Activated T-helper 1 cell treated with anti-CD3 and anti-CD28 coated beads, Interleukin-12 subunit alpha, Interleukin-12 subunit beta, Interleukin-2, Interleukin-4 antibody, amounts not matched to agents 30 ng/mL and 10 ng/mL and 1 ng/mL, durations not matched to agents 14 hours and 24 hours and 36 hours (primary cell): ENCODE data around the gene HOXC9. TPM values are rescaled to one million over a fixed set of nuclear protein-coding genes. Genes with fewer than 3 reads are reported as not detected.
A peak's percentile ranks its signal among the peaks of the same experiment; 100 is the strongest.

Experiments used
- DNase-seq: peaks from one replicate; pipeline ENCODE4 v3.0.0; 2021; ENCODE audit warnings: low spot score
- H3K27ac Mint-ChIP-seq: one replicate; pipeline ENCODE4 v1.8.0; 2021; ENCODE audit warnings: mild to moderate bottlenecking, mixed read lengths
- H3K27me3 Mint-ChIP-seq: one replicate; pipeline ENCODE4 v1.8.0; 2022; ENCODE audit warnings: mild to moderate bottlenecking, moderate library complexity, mixed read lengths; ENCODE audit not compliant: insufficient read depth
- H3K36me3 Mint-ChIP-seq: one replicate; pipeline ENCODE4 v1.8.0; 2021; ENCODE audit warnings: low read depth, mixed read lengths
- H3K4me1 Mint-ChIP-seq: one replicate; pipeline ENCODE4 v1.8.0; 2021; ENCODE audit warnings: low read depth, mixed read lengths
- H3K4me3 Mint-ChIP-seq: one replicate; pipeline ENCODE4 v1.8.0; 2021; ENCODE audit warnings: mild to moderate bottlenecking, moderate library complexity, mixed read lengths
- H3K9me3 Mint-ChIP-seq: one replicate; pipeline ENCODE4 v1.8.0; 2021; ENCODE audit warnings: mixed read lengths
- intact Hi-C: fragments of 100-400 bp; cut with micrococcal nuclease; formaldehyde crosslinking; loops from one replicate; pipeline ENCODE4 v1.15.1; 2024
- total RNA-seq: library from RNA; stranded (reverse); gene quantifications from 2 replicates; pipeline ENCODE4 v1.2.3, GENCODE V29; 2022

HOXC9 gene
- total RNA-seq, 1 donor from 2014 or later: not detected

DNA sequence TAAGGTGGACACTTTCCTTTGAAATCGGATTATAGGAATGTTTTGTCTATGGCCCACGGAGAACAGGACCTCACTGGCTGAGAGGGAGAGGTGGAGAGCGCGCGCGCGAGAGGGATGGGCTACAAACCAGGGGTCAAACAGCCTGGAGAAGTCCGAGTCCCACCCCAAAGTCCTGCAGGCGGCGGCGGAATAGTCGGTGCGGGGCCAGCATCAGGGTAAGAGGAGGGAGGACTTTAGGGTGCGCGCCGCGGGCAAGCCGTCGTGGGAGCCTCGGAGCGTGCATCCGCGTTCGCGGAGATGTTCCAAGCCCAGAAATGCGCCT, 5.5 kb downstream of the HOXC9 start:
- no peak for DNase-seq
- Mint-ChIP-seq H3K36me3 (peaks cover 8% of the 10 kb centered on the region), H3K27ac (no peak overlapping the region), H3K4me1 (peaks cover 30% of the 10 kb centered on the region), H3K27me3 (peaks cover 94% of the 10 kb centered on the region), H3K9me3 (no peaks in the 10 kb centered on the region), H3K4me3 (peak overlapping the region; percentile 11)
- intact Hi-C loops: loop anchor here (5.0 kb wide), 1 partner anchor 372 kb away; no protein-coding TSS in a partner anchor

DNA sequence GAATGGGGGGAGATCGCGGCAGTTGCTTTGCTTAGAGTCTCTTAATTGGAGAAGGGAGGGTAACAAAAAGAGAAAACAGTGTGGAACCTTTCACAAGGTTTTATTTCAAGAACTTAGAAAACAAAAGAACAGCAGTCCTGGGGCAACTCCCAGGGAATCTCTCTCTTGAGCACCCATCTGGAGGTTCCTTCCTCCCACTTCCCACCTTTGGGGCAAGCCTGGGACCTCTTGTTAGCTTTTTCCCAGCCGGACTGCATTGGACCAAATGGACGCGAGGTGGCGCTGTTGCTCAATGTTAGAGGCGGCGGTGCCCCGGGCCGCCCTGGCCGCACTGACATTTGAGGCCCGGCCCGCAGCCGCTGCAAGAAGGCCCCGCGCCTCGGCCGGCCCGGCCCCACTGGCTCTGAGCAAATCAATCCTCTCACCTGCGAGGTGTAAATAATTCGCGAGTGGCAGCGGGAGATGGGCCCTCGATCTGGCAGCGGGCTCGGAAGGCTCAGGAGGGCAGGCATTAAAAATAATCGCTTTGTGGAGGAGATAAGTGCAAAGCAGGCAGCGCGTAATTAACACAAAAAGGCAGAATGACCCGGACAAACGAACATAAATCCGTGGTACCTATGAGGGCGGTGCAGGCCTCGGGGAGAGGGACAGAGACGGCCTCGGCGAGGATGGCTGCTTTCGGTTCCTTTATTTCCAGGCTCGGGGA, 6.0 kb downstream of the HOXC9 start:
- Mint-ChIP-seq H3K27ac (no peak overlapping the region), H3K4me3 (peak overlapping the region; percentile 83), H3K9me3 (no peaks in the 10 kb centered on the region), H3K4me1 (peaks cover 31% of the 10 kb centered on the region), H3K27me3 (peaks cover 92% of the 10 kb centered on the region), H3K36me3 (peaks cover 8% of the 10 kb centered on the region)
- DNase-seq: peak; percentile 76
- intact Hi-C loops: loop anchor here (1.0 to 5.0 kb wide), 7 partner anchors 11 to 371 kb away; no protein-coding TSS in a partner anchor

DNA sequence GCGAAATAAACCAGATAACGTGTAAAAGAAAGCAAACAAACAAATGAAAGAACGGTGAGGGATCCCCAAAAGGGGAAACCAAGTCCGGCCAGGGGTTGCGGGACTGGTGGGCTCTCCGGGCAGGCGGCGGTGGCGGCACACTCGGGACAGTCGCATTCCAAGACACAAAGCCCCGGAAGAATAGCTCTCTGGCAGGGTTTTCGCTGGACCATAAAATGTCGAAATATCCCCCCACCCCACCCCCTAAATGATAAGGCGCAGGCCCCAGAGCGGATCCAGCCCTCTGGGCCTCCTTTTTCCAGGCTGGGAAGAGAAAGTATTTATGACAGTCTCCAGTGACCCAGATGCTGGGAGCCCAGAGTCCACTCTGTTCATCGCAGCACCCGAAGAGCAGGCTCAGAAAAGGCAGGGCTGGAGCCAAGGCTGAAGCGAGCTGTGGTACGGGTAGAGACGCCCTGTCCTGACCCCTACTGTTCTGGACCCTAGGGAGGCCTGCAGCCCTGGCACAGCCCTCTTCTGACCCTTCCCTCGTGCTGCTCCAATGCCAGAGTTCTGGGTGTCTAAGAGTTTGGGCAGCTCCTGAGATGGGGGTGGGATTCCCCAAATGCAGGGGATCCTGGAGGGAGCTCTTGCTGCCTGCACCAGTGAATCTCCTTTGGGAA, 6.7 kb downstream of the HOXC9 start:
- Mint-ChIP-seq H3K27ac (no peak overlapping the region), H3K9me3 (no peaks in the 10 kb centered on the region), H3K36me3 (peaks cover 8% of the 10 kb centered on the region), H3K4me1 (peaks cover 38% of the 10 kb centered on the region), H3K27me3 (peaks cover 92% of the 10 kb centered on the region), H3K4me3 (peak overlapping the region; percentile 83)
- intact Hi-C loops: loop anchor here (1.0 to 5.0 kb wide), 7 partner anchors 11 to 371 kb away; no protein-coding TSS in a partner anchor
- DNase-seq: no peak

DNA sequence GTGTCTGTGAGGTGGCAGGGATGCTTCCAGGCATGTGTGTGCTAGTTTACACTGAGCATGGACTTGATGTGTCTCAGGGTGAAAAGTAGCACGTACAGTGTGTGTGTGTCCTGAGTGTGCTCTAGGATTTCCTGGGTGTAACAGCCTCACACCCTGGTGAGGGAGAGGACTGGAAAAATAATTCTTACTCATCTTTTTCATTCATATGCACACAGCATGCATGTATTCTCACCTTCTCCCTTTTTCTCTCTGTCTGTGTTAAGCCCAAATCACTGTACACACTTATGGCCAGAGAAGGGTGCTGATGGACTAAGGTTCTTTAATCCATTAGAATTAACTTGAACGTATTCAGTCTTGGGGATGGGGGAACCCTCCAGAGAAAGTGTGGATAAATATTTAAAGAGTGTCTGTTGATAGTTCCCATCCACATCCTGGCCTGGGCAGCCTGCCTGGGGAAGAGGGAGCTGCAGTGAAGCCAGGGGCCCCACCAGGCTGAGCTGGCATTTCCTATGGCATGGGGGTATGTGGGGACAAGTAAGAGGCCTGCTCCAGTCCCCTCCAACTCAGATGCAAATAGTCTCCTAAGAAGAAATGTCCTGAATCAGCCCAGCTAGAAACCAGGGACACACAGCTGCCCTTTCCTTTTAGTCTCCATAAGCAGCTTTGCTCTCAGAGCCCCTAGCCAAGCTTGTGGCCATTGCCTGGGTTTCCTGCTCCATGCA, 7.7 kb downstream of the HOXC9 start:
- no peak overlapping the region for H3K27ac Mint-ChIP-seq
- H3K27me3 Mint-ChIP-seq: peaks cover 91% of the 10 kb centered on the region
- H3K4me3 Mint-ChIP-seq: no peak overlapping the region
- H3K9me3 Mint-ChIP-seq: no peaks in the 10 kb centered on the region
- H3K36me3 Mint-ChIP-seq: peaks cover 8% of the 10 kb centered on the region
- intact Hi-C loops: loop anchor here (2.0 to 5.0 kb wide), 2 partner anchors 47 to 370 kb away; no protein-coding TSS in a partner anchor
- peaks cover 33% of the 10 kb centered on the region for H3K4me1 Mint-ChIP-seq
- DNase-seq: no peak

DNA sequence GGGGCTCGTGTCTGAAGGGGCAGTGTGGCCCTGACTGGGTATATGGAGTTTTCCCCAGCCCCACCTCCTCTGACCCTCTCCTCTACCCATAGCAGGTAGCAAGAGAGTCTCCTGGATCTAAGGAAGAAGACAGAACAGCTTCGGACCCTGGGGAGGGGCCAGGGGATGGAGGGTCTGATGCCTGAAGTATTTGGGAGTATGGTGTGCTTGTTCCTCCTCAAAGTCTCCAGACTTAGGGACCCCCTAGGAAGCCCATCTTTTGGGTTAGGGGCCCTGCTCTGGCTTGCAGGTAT, 8.2 kb downstream of the HOXC9 start:
- Mint-ChIP-seq H3K4me1 (peaks cover 33% of the 10 kb centered on the region), H3K27me3 (peaks cover 91% of the 10 kb centered on the region), H3K27ac (no peak overlapping the region), H3K9me3 (no peaks in the 10 kb centered on the region), H3K4me3 (no peak overlapping the region), H3K36me3 (peaks cover 8% of the 10 kb centered on the region)
- intact Hi-C loops: loop anchor here (5.0 kb wide), 1 partner anchor 369 kb away; no protein-coding TSS in a partner anchor
- DNase-seq: no peak

DNA sequence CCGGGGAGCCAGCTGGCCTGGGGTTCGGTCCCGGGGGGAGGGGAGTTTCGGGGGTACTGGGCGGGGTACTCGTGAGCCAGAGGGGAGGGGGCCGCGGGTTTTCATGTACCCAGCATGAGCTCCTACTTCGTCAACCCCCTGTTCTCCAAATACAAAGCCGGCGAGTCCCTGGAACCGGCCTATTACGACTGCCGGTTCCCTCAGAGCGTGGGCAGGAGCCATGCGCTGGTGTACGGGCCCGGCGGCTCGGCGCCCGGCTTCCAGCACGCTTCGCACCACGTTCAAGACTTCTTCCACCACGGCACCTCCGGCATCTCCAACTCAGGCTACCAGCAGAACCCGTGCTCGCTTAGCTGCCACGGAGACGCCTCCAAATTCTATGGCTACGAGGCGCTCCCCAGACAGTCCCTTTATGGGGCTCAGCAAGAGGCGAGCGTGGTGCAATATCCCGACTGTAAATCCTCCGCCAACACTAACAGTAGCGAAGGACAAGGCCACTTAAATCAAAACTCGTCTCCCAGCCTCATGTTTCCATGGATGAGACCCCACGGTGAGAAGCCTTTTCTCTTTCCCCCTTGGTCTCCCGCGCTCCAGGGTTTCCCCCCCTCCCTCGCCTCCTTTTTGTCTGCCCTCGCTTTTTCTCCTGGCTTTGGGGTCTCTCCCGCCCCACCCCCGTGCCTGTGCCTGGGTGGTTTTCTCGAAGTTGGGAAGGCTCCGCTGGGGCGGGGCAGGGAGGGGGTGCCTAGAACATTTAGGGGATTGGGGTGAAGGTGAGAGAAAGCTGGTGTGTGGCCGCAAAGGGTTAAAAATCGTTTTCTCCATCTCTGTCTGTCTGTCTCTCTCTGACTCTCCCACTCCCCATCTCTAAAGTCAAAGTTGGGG, 9.5 kb downstream of the HOXC9 start:
- intact Hi-C loops: loop anchor here (5.0 kb wide), 1 partner anchor 368 kb away; no protein-coding TSS in a partner anchor
- H3K4me1 Mint-ChIP-seq: peaks cover 33% of the 10 kb centered on the region
- DNase-seq: no peak
- H3K36me3 Mint-ChIP-seq: peaks cover 4% of the 10 kb centered on the region
- H3K27me3 Mint-ChIP-seq: peaks cover 89% of the 10 kb centered on the region
- peak overlapping the region; percentile 72 for H3K27ac Mint-ChIP-seq
- peak overlapping the region; percentile 37 for H3K4me3 Mint-ChIP-seq
- H3K9me3 Mint-ChIP-seq: no peaks in the 10 kb centered on the region

DNA sequence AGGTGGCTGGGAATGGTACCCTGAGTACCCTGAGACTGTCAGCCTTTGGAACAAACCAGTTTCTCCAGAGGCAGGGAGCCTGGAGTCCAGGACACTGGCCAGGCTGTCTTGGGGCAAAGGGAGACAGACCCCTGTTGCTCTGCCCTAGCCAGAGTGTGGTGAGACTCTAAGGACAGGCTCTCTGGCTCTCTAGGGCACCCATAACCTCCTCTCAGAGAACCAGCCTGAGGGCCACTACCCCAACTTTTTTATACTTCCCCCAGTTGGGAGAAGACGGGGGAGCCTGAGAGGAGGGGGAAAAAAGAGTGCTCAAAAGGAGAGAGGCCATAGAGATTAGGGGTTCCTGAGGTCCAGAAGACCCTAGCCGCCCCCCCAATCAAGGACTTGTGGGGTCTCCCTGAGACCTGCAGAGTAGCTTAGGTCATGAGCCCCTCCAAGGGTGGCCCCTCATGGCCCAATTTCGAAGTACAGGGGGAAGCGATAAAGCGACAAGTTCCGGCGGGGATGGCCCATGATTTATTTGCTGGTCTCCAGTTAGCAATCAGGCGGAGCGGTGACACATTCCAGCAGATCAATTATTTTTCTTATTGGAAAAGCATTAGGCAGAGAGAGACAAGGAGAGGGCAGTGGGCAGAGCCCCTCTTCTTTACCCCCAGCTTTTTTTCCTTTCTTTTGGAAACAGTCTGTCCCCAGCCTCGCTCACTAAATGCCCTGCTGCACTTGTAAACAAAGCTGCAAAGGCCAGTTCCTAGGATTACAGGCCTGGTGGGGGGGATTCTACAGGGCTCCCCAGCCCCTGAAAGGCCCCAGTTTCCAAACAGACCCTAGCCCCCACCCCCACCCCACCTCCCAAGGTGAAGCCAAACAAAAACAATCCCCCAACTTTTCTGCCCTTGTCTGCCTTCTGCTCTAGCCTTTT, 10.4 kb downstream of the HOXC9 start:
- DNase-seq: no peak
- H3K27me3 Mint-ChIP-seq: peaks cover 89% of the 10 kb centered on the region
- peaks cover 4% of the 10 kb centered on the region for H3K36me3 Mint-ChIP-seq
- H3K4me1 Mint-ChIP-seq: peaks cover 37% of the 10 kb centered on the region
- no peaks in the 10 kb centered on the region for H3K9me3 Mint-ChIP-seq
- no peak overlapping the region for H3K27ac Mint-ChIP-seq
- intact Hi-C loops: no loop called here
- no peak overlapping the region for H3K4me3 Mint-ChIP-seq

DNA sequence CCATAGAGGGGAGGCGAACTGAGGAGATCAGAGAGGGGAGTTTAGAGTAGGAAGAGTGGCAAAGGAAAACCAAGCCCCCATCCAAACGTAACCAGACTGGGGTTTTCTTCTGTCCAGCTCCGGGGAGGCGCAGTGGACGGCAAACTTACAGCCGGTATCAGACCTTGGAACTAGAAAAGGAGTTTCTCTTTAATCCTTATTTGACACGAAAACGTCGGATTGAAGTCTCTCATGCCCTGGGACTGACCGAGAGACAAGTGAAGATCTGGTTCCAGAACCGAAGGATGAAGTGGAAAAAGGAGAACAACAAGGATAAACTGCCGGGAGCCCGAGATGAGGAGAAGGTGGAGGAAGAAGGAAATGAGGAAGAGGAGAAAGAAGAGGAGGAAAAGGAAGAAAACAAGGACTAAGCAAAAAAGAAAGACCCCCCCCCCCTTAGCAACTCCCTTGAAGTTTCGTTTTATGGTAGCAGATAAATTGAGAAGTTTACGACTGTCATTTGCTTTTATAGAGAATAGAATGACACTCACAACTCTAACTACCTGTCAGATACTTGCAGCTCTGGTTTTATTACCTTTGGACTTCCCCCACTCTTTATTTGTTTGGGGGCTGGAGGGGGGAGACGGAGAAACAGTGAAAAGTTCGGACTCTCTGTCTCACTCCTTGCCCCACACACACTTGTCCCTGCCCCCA, 11.2 kb downstream of the HOXC9 start:
- no peak overlapping the region for H3K27ac Mint-ChIP-seq
- intact Hi-C loops: no loop called here

DNA sequence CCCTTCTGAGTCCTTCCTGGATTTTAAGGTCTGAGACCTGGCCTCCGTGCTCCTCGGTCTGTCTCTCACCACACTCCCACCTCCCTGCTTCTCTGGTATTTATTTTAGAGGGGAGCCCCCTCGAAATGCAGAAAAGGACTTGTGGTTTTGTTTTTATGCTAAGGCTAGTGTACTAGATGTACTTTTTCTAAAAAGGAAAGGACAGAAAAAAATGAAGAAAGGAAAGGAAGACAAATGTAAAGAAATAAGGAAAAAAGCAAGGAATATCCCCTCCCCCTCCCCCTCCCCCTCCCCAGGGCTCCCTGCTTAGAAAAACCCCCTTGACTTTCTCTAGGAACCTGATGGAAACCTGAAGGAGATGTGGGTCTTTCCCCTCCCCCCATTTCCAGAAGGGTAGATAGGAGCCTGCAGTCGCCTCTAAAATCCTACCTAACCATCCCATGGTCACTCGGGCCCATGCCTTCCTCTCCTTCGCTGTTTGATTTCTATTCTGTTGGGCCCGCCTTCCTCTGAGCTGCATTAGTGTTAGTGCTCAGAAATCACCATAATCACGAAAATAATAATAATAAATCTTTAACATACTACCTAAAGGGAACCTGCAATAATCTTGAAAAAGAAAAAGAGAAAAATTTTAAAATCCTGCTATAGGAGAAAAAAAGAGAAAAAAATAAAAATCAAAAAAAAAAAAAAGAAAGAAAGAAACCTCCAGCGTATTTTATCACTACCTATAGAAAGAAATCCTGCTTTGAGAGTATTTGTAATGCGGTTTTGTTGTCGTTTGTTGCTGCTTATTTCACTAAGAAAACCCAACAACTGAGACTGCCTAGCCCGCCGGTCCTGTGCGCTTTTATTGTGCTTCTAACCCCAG, 11.9 kb downstream of the HOXC9 start:
- no peaks in the 10 kb centered on the region for H3K36me3 Mint-ChIP-seq
- DNase-seq: no peak
- H3K27ac Mint-ChIP-seq: no peak overlapping the region
- intact Hi-C loops: no loop called here
- no peak overlapping the region for H3K4me3 Mint-ChIP-seq
- peaks cover 22% of the 10 kb centered on the region for H3K4me1 Mint-ChIP-seq
- H3K27me3 Mint-ChIP-seq: peaks cover 83% of the 10 kb centered on the region
- H3K9me3 Mint-ChIP-seq: no peaks in the 10 kb centered on the region

More for the DNA sequence above, 11.2 kb downstream of the HOXC9 start:
- peaks cover 29% of the 10 kb centered on the region for H3K4me1 Mint-ChIP-seq
- peaks cover 89% of the 10 kb centered on the region for H3K27me3 Mint-ChIP-seq
- DNase-seq: no peak
- H3K9me3 Mint-ChIP-seq: no peaks in the 10 kb centered on the region
- no peak overlapping the region for H3K4me3 Mint-ChIP-seq
- peaks cover 3% of the 10 kb centered on the region for H3K36me3 Mint-ChIP-seq

DNA sequence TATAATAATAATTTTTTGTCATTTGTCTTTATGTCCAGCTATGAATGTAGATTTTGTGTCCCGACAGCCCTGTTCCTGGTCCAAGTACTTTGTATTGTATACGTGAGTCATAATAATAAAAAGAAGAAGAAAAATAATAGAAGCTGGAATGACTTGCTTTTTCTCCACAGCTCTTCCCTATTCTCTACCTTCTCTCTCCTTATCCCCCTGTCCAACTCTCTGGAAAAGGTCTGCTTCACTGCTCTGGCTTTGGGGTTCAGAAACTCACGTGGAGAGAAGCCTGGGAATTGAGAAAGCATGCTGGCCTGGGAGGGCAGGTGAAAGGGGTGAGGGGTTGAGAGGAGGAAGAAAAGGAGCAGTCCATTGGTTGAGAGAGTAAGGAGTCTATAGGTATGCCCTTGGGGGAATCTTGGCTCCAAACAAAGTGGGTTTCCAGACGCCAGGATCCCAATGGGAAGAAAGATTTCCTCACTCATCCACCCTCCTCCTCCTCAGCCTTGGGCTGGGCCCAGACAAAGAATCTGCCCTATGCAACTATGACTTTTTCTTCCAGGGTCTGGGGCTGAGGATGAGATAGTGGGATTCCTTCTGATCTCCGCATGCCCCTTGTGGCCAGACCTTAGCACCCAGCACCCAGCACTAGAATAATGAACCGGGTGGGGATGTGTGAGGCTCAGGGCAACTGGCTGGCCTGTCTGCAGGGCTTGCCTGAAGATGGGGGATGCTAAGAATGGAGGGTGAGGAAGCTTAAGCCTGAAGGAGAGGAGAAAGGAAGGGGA, 12.9 kb downstream of the HOXC9 start:
- no peak overlapping the region for H3K4me3 Mint-ChIP-seq
- H3K4me1 Mint-ChIP-seq: peaks cover 30% of the 10 kb centered on the region
- H3K9me3 Mint-ChIP-seq: no peaks in the 10 kb centered on the region
- intact Hi-C loops: no loop called here
- DNase-seq: no peak
- H3K27ac Mint-ChIP-seq: no peak overlapping the region
- peaks cover 81% of the 10 kb centered on the region for H3K27me3 Mint-ChIP-seq
- H3K36me3 Mint-ChIP-seq: no peaks in the 10 kb centered on the region
